GM18505 (cell line): ENCODE measurements around the gene LRBA.
"Not testable (repeated sequence)": the region's sequence is repeated elsewhere in the genome, so short reads cannot be mapped to it uniquely, and the experiment has no call there.

Source experiments
- ATAC-seq: cut with Tn5 transposase; IDR thresholded peaks from one replicate; pipeline ENCODE4 v1.9.1; 2021; ENCODE audit not compliant: unreplicated experiment
- POLR2A ChIP-seq: IDR thresholded peaks from 4 replicates; pipeline ENCODE4 v1.6.1; 2011; ENCODE audit warnings: borderline replicate concordance; ENCODE audit not compliant: insufficient read depth, insufficient read length; ENCODE audit errors: extremely low read depth

The LRBA gene

DNA sequence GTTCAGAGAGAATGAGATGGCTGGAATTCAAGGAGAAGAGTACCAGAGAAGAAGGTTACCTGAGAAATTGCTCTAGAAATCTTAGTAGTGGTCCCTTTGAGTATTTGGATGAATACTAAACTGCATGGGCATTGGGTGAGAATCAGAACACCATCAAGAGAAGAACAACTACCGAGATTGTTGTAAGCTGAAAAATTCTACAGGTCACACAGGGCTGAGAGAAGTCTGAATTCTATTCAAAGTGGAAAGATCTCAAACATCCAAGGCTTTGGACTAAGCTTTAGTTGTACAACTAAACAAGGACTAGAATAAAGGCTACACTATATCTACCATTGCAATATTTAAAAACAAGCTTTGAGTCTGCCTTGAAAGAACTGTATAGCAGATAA lies 40.8 kb downstream of the LRBA start:
- no peak for TF ChIP-seq POLR2A
- no peak for ATAC-seq

DNA sequence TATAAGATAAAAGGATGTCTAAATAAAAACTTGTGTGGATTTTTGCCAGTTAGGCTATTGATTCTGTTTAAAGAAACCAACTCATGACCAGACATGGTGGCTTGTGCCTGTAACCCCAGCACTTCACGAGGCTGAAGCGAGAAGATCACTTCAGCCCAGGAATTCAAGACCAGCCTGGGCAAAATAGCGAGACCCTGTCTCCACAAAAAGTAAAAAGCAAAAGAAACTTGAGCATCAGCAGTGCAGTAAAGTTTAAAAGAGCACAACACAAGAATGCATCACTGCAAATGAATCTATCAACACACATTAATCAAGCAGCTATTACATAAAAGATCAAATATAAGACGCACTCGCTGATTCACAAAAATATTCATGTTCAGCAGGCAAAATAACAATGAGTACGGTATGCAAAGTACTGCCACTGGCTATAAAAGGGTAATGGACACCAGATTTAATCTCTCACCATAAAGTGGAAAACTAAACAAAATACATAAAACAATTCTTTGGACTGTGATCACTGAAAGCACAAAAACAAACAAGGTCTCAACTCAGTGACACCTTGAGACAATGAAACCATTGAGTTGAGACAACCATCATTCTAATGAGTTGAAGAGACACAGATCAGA lies 41.3 kb downstream of the LRBA start:
- no peak for ATAC-seq
- TF ChIP-seq POLR2A, result no peak

DNA sequence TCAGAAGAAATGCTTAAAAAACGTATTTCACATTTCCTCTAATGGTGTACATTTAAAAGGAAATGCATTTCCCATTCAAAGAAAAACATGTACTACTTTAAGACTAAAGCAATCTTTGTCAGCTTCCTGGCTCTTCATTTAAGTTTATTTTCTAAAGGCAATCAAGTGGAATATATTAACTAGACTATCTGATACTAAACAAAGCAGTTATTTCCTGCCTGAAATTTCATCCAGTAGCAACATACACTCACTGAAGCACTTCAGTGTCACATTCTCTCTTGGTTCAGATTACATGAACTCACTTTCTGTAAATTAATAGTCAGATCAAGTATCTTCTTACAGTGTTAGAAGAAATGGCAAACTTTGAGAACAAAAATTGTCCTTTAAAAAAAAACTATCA lies 42.5 kb downstream of the LRBA start:
- TF ChIP-seq POLR2A, result no peak
- ATAC-seq, result no peak

DNA sequence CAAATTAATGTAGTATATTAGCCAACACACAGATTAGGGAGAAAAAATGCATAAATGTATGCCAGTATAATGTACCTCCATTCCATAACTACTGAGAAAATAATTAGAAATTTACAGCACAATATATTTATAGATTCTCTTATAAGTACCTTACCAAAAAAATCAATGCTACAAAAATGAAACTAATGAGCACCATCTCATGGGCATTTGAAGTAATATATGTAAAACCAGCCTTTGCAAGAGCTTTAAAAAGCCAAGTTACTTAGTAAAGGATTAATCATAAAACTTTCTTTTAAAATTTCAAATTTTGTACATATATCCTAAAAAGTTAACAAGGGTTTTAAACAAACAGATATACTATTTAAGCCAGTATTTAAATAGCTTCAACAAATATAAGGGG lies 43.2 kb downstream of the LRBA start:
- TF ChIP-seq POLR2A, result no peak
- ATAC-seq, result no peak

DNA sequence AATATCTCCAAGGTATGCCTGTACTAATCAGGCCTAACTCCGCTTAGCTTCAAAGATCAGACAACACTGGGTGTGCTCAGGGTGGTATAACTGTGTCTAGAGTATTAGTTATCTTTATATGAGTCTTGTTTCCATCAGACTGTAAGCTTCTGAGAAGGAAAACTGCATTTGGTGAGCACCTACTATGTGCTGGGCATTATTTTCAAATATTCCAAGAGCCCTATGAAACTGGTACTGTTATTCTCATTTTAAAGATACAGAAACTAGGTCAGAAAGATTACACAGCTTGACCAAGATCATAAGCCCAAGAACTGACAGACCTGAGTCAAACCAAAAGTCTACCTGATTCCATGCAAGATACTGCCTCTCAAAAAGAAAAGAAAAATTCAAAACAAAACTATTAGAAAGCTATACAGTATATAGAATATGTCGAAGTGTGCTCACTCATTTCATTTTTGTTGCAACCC lies 44.4 kb downstream of the LRBA start:
- peak; percentile 79 for ATAC-seq
- no peak for TF ChIP-seq POLR2A

DNA sequence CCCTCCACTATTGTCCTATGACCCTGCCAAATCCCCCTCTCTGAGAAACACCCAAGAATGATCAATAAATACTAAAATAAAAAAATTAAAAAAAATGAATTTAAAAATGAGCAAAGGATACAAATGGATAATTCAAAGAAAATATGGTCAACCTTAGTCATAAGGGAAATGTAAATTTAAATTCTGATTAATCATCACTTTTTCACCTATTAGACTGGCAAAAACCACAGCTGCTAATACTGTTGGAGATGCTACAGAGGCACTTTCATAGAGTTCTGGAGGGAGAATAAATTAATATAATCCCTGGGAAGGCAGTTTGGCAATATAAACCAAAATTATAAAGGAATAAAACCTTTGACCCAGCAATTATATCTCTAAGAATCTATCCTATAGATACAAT lies 50.3 kb downstream of the LRBA start:
- no peak for ATAC-seq
- TF ChIP-seq POLR2A, result no peak

DNA sequence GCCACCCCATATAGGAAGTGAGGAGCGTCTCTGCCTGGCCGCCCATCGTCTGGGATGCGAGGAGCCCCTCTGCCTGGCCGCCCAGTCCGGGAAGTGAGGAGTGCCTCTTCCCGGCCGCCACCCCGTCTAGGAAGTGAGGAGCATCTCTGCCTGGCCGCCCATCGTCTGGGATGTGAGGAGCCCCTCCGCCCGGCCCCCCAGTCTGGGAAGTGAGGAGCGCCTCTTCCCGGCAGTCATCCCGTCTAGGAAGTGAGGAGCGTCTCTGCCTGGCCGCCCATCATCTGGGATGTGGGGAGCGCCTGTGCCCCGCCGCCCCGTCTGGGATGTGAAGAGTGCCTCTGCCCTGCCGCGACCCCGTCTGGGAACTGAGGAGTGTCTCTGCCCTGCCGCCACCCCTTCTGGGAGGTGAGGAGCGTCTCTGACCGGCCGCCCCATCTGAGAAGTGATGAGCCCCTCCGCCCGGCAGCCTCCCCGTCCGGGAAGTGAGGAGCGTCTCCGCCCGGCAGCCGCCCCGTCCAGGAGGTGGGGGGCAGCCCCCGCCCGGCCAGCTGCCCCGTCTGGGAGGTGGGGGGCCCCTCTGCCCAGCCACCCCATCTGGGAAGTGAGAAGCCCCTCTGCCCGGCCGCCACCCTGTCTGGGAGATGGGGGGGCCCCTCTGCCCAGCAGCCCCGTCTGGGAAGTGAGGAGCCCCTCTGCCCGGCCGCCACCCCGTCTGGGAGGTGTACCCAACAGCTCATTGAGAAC lies 51.3 kb downstream of the LRBA start:
- ATAC-seq, result not testable (repeated sequence)

DNA sequence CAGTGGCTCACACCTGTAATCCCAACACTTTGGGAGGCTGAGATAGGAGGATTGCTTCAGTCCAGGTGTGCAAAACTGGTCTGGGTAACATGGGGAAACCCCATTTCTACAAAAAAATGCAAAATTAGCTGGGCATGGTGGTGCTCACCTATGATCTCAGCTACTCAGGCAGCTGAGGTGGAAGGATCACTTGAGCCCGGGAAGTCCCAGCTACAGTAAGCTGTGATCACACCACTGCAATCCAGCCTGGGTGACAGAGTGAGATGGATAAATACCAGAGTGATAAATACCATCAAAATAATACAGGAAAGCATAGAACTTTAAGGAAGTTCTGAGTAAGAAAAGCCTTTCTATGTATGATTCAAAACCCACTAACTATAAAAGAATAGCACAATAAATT lies 52.8 kb downstream of the LRBA start:
- no peak for TF ChIP-seq POLR2A
- ATAC-seq, result peak; percentile 85

DNA sequence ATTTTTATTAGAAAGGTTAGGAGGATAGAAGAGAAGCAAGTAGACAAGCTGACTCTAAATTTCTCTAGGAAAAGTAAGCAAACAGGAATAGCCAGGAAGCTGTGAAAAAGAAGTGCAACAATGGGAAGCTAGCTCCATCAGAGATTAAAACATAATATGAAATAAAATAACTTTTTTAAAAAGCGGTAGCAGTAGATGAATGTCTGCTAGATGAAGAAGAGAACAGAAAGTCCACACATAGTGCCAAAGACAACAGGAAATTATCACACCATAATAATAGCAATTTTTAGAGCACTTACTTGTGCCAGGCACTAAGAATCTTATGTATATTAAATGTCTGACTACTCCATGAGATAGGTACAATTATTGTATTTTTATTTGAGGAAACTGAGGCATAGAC lies 53.5 kb downstream of the LRBA start:
- TF ChIP-seq POLR2A, result no peak
- ATAC-seq, result no peak

DNA sequence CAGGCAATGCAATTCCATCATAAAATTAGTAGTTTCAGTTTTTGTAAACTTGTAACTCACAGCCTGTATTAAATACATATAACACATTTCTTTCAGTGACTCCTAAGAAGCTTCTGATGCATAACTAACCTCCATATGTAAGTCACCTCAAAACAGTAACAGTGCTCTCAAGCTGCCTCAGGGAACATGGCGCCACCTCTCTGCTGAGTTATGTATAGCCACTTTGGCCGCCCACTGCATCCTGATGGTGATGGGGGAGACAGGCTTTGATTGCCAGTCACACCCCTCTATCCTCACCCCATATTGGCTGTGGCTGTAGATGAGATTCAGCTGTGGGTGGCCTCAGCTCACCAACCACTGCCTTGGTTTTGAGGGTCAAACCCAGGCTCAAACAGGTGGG lies 54.3 kb downstream of the LRBA start:
- TF ChIP-seq POLR2A, result no peak
- ATAC-seq, result no peak

DNA sequence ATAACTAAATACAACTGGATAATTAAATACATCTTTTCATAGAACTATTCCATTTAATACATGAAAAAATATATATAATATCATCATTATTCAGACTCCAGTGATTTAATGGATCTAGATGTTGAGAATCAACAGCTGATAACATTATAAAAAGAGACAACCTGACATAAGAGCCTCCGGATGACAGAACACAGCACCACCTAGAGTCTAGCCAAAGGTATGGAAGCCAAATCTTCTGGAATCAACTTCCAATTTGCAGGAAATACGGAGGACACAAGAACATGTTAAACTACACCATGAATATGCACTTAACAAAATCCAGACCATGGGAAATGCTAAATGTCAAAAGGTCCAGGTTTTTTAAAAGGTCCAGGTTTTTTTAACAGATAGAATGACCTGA lies 55.0 kb downstream of the LRBA start:
- TF ChIP-seq POLR2A, result no peak
- ATAC-seq, result no peak

DNA sequence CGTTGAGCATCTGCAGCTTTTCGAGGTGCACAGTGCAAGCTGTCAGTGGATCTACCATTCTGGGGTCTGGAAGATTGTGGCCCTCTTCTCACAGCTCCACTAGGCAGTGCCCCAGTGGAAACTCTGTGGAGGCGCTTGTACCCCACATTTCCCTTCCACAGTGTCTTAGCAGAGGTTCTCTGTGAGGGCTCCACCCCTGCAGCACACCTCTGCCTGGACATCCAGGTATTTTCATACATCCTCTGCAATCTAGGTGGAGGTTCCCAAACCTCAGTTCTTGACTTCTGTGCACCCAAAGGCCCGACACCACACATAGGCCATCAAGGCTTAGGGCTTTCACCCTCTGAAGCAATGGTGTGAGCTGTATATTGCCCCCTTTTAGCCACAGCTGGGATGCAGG lies 57.1 kb downstream of the LRBA start:
- ATAC-seq, result not testable (repeated sequence)

DNA sequence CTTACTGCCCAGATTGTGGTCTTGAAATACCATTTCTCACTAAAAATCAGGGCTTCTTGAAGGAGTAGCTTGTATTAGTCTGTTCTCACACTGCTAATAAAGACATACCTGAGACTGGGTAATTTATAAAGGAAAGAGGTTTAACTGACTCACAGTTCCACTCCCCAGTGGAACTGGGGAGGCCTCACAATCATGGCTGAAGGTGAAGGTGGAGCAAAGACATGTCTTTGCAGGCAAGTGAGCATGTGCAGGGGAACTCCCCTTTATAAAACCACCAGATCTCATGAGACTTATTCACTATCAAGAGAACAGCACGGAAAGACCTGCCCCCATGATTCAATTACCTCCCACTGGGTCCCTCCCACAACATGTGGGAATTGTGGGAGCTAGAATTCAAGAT lies 58.0 kb downstream of the LRBA start:
- ATAC-seq, result not testable (repeated sequence)

DNA sequence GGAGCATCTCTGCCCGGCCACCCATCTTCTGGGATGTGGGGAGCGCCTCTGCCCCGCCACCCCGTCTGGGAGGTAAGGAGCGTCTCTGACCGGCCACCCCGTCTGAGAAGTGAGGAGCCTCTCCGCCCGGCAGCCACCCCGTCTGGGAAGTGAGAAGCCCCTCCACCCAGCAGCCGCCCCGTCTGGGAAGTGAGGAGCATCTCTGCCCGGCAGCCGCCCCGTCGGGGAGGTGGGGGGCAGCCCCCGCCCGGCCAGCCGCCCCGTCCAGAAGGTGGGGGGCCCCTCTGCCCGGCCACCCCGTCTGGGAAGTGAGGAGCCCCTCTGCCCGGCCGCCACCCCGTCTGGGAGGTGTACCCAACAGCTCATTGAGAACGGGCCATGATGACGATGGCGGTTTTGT lies 61.2 kb downstream of the LRBA start:
- ATAC-seq, result not testable (repeated sequence)
